Bronchial epithelial cell (primary cell): ENCODE data around the gene PPIL4. TPM values are rescaled to one million over a fixed set of nuclear protein-coding genes. Genes with fewer than 3 reads are reported as not detected.

ENCODE experiments used
- DNase-seq: peaks from one replicate; pipeline ENCODE4 v3.0.0-alpha.2; 2010; ENCODE audit warnings: low read depth
- FAIRE-seq: peaks from 2 replicates; lab custom pipeline; 2011; peaks lifted over from hg19 to GRCh38; lab: Jason Lieb, UNC
- H3K27me3 ChIP-seq: 2 replicates; pipeline ENCODE4 v1.5.1; 2011; ENCODE audit warnings: low read length; ENCODE audit not compliant: control insufficient read depth, insufficient read depth
- H3K36me3 ChIP-seq: 2 replicates; pipeline ENCODE4 v1.5.1; 2011; ENCODE audit warnings: low read length; ENCODE audit not compliant: control insufficient read depth, insufficient read depth
- H3K4me3 ChIP-seq: 2 replicates; pipeline ENCODE4 v1.5.1; 2011; ENCODE audit warnings: mild to moderate bottlenecking, low read depth, low read length, control low read depth
- CTCF ChIP-seq: IDR thresholded peaks from 2 replicates; pipeline ENCODE4 v1.5.1; 2011; ENCODE audit warnings: mild to moderate bottlenecking, moderate library complexity, low read length, control low read depth, inconsistent platforms; ENCODE audit not compliant: insufficient read depth, severe bottlenecking
- total RNA-seq: library from RNA; depleted of rRNA; stranded (reverse); fragments of >200 nt; gene quantifications from 2 replicates; pipeline ENCODE4 v1.2.1, GENCODE V29; 2014

PPIL4 gene
- total RNA-seq, 1 donor from 2014 or later: 19.7 TPM

- no peak for TF ChIP-seq CTCF
- Histone ChIP-seq H3K27me3 (no peaks in the 10 kb centered on the region), H3K4me3 (no peak overlapping the region), H3K36me3 (no peaks in the 10 kb centered on the region)
- FAIRE-seq (no peak), DNase-seq (no peak)
Observed at GRCh38 chr6:149493761-149494320, 52.0 kb downstream of the PPIL4 start.

- no peak for TF ChIP-seq CTCF
- no peaks in the 10 kb centered on the region for H3K27me3 ChIP-seq
- H3K4me3 ChIP-seq: no peak overlapping the region
- FAIRE-seq (no peak), DNase-seq (no peak)
- H3K36me3 ChIP-seq: no peaks in the 10 kb centered on the region
Observed at GRCh38 chr6:149492798-149493343, 53.0 kb downstream of the PPIL4 start.

- FAIRE-seq: no peak
Observed at GRCh38 chr6:149489967-149490366, 55.9 kb downstream of the PPIL4 start.

GRCh38 chr6:149488815-149489214 lies 57.0 kb downstream of the PPIL4 start:
- no peak for DNase-seq
- FAIRE-seq: no peak
- H3K4me3 ChIP-seq: no peak overlapping the region
- H3K27me3 ChIP-seq: no peaks in the 10 kb centered on the region
- H3K36me3 ChIP-seq: no peaks in the 10 kb centered on the region
- no peak for TF ChIP-seq CTCF

More at GRCh38 chr6:149489967-149490366, 55.9 kb downstream of the PPIL4 start:
- no peak for TF ChIP-seq CTCF
- DNase-seq: no peak
- Histone ChIP-seq H3K36me3 (no peaks in the 10 kb centered on the region), H3K4me3 (no peak overlapping the region), H3K27me3 (no peaks in the 10 kb centered on the region)

GRCh38 chr6:149487316-149487715 lies 58.5 kb downstream of the PPIL4 start:
- Histone ChIP-seq H3K27me3 (no peaks in the 10 kb centered on the region), H3K36me3 (no peaks in the 10 kb centered on the region), H3K4me3 (no peak overlapping the region)
- no peak for DNase-seq
- no peak for TF ChIP-seq CTCF
- no peak for FAIRE-seq
